Measurements from ENCODE around the gene S100A10. TPM values are rescaled to one million over a fixed set of nuclear protein-coding genes. Genes with fewer than 3 reads are reported as not detected.
A peak's percentile ranks its signal among the peaks of the same experiment; 100 is the strongest.

S100A10 gene
- total RNA-seq: 148 and 239 TPM in 2 replicates

GRCh38 chr1:151993734-151994496 lies at the start of gene S100A10:
Gene S100A10, minus strand, starts transcription at chr1:151993859. Its CDS starts 7,629 bp downstream, at chr1:151986230.
- peak; percentile 83 for DNase-seq

- DNase-seq: no peak
These were observed 48.4 kb upstream of the S100A10 start for GRCh38 chr1:152042030-152042429.

DNA sequence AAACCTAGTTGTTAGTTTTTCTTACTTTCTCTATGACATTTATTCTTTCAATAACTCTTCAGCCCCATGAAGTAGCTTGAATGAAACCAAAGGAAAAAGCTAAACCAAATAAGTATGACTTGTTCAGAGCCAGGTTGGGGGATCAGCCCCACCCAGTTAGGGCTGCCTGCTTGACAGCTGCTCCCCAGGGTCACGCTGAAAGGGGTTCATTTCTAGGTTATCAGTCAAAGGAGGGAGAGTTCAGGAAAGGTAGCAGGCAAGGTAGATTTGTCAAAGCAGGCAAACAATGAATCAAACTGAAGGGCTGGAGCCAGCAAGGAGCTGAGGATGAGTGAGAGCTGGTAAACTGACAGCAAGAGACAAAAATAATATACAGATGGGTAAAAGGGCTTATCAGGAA lies 46.2 kb upstream of the S100A10 start:
- no peak for DNase-seq

DNA sequence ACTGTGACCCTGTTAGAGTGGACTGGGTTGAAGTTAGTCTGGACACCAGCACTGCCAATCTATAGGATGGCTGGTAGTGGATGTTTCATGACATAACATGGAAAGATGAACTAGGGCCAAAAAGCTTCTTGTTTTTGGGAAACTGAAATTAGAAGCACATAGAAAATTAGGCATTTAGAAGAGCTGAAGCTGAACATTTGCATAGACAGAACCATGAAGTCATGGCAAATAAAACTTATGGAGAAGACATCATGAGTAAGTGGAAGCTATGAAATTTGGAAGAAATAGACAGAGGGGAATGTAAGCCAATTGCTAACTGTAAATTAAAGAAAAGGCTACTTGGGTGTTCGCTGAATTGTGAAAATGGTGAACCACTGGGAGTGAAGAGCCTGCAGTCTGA lies 45.8 kb upstream of the S100A10 start:
- no peak for DNase-seq

DNA sequence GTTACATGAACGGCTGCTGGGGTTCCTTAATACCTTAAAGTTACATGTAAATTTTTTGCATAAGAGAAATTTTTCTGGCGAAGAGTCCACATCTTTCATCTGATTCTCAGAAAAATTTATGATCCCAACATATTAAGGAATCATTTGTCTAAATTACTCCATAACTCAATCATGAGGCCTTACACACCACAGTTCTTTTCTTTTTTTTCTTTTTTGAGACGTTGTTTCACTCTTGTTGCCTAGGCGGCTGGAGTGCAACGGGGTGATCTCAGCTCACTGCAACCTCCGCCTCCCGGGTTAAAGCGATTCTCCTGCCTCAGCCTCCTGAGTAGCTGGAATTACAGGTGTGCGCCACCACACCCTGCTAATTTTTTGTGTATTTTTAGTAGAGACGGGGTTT lies 45.2 kb upstream of the S100A10 start:
- no peak for DNase-seq

DNA sequence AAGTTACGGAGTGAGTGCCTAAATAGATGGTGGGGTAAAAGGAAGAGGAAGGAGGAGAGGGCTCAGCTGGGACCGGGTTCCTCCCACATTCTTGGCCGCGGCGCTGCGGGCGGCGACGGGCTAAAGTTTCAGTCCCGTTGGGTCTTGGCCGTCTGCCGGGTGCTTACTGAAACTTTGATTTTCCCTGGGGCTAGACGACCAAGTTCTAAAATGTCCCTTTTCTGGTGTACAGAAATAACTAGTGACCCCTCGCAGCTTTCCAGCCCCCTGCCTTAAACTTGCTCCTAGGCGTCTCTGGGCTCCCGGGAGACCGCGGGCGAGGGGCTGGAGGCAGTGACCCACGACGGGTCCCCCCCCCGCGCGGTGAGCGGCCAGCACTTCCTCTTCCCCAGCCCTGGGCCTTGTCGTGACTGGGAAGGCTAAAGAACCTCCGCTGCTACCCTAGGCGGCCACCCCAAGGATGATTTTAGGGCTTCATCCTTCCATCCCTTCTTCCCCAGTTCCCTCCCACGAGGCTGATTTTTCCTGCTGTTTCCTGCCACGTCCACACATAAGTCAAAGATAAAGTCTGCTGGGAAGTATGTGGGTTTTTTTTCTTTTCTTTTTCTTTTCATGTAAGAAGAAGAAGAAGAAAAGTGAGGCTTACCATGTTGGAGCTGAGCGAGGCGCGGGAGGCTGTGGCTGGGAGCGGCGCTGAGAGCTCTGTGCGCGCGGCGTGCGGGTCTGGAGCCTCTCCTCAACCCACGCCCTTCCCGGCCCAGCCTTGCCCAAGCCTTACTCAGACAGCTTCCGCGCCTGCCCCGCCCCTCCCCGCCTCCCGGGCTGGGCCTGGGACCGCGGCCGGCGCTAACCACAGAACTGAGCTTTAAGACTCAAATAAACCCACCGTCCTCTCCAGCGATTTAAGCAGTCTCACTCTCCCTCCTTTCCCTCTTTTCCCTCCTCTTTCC lies 42.9 kb upstream of the S100A10 start, which contains the start of gene S100A11:
S100A11 (minus strand) TSS at position 738 of the 950 bp plus-strand sequence; CDS start at position 649, 89 bp downstream.
- DNase-seq: peak; percentile 84

- peak; percentile 45 for DNase-seq
These were observed 42.0 kb upstream of the S100A10 start for GRCh38 chr1:152035539-152036266.

GRCh38 chr1:152034654-152035538 lies 41.2 kb upstream of the S100A10 start:
- DNase-seq: peak; percentile 66

- DNase-seq: no peak
These were observed 40.6 kb upstream of the S100A10 start for GRCh38 chr1:152034324-152034653.

DNA sequence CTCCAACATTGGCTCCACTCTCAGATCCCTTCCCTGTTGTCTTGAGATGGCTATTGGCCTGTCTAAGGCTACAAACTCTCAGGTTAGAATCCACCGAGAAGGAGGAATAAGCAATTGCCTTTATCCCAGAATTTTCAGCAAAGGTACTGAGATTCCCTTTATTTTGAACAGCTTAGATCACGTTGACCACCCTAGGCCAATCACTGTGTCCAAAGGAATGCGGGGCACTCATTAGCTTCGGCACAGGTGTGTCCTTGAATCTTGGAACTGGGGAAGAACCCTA lies 36.2 kb upstream of the S100A10 start:
- no peak for DNase-seq

- no peak for DNase-seq
These were observed 35.7 kb upstream of the S100A10 start for GRCh38 chr1:152029144-152029928.

GRCh38 chr1:152026895-152027294 lies 33.2 kb upstream of the S100A10 start:
- DNase-seq: no peak

- DNase-seq: no peak
These were observed 30.6 kb upstream of the S100A10 start for GRCh38 chr1:152024223-152024622.

GRCh38 chr1:152023221-152023620 lies 29.6 kb upstream of the S100A10 start:
- no peak for DNase-seq

DNA sequence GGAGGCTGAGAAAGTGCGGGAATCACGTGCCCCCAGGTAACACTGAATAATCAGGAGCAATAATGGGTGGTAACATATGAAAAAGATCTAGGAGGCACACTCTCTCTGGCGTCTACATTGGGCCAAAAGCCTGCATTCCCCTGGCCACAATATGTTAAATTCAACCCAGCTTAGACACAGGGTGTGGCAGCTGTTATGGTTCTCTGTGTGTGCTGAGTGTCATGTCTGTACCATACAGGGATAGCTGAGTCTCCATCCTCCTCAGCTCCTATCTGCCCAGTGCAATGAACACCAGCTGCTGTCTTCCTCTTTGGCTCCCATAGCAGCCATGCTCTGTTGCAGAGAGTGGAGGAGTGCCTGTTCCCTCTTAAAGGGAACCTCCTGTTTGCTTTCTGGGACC lies 28.8 kb upstream of the S100A10 start:
- no peak for DNase-seq

- DNase-seq: no peak
These were observed 27.9 kb upstream of the S100A10 start for GRCh38 chr1:152021569-152021968.

GRCh38 chr1:152020849-152021248 lies 27.2 kb upstream of the S100A10 start:
- DNase-seq: no peak

DNA sequence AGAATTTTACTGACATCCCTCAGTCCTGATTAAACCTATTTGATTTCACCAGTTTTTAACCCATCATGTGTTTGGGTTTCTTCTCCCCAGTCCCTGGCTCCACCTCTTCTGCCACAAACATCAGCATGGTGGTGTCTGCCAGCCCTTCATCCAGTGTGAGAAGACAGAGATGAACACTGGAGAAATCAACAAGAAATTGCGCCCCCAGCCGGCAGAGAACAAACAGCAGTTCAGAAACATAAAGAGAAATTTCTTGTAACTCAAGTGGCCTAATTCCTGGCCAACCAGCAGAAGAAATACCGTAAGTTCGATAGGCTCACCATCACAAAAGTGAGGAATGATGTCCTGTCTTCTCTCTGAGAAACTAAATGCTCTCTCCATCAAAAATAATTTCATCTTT lies 24.9 kb upstream of the S100A10 start:
- DNase-seq: peak; percentile 45

DNA sequence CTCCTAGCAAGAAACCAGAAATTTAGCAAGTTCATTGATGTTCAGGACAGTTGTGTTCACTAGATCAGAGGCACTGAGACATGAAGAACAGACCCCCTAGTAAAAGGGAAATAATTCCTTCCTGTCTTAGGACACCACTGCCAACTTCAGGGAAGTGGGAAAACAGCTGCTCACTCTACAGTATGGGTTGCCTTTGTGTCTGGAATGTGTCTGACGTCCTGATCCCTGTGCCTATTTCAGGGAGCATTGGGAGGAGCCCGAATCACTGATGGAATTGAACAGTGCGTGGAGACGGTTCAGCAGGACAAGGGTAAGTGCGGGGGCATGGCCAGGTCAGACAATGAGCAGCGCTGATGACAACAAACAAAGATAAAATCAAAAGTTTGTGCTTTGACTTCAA lies 22.1 kb upstream of the S100A10 start:
- DNase-seq: no peak

GRCh38 chr1:152014943-152015342 lies 21.3 kb upstream of the S100A10 start:
- DNase-seq: no peak

DNA sequence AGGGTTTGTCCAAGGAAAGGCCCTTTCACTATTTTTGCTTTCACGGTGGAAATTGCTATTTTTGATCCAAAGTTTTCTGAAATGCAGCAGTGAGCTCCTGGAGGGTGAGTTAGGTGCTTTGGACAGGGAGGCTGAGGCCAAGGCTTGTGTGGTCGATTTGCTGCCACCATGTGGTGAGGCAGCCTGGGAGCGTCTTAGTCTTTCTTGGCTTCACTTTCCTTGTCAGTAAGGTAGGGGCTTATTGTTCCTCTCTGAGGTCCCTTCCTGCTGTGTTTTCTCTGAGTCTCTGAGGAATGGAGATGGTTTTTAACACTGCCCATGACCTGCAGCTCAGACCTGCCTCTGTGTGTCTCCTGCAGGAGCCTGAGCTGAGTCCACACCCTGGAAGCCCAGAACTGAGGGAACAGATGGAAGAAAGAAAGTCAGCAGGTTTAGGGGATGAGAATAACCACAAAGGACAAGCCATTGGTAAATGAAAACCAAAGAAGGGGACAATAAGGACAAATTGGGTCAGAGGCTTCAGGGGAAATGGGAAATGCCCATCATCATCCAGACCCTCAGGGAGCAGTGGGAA lies 20.1 kb upstream of the S100A10 start:
- peak; percentile 74 for DNase-seq
